ENCODE data around the gene PCDHA11.
"Not testable (repeated sequence)": the region's sequence is repeated elsewhere in the genome, so short reads cannot be mapped to it uniquely, and the experiment has no call there.

The PCDHA11 gene

GRCh38 chr5:140855772-140856674 is 12.7 kb upstream of the PCDHA11 start, which contains the start of gene PCDHA10:
PCDHA10 (plus strand) TSS chr5:140855897; CDS start chr5:140856049, 152 bp downstream.
- no peak for DNase-seq

DNA sequence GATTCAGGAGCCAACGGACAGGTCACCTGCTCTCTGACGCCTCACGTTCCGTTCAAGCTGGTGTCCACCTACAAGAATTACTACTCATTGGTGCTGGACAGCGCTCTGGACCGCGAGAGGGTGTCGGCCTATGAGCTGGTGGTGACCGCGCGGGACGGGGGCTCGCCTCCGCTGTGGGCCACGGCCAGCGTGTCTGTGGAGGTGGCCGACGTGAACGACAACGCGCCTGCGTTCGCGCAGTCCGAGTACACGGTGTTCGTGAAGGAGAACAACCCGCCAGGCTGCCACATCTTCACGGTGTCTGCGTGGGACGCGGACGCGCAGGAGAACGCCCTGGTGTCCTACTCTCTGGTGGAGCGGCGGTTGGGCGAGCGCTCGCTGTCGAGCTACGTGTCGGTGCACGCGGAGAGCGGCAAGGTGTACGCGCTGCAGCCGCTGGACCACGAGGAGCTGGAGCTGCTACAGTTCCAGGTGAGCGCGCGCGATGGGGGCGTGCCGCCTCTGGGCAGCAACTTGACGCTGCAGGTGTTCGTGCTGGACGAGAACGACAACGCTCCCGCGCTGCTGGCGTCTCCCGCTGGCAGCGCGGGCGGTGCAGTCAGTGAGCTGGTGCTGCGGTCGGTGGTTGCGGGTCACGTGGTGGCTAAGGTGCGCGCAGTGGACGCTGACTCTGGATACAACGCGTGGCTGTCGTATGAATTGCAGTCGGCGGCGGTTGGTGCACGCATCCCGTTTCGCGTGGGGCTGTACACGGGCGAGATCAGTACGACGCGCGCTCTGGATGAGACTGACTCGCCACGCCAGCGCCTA is 11.4 kb upstream of the PCDHA11 start:
- DNase-seq = no peak

DNA sequence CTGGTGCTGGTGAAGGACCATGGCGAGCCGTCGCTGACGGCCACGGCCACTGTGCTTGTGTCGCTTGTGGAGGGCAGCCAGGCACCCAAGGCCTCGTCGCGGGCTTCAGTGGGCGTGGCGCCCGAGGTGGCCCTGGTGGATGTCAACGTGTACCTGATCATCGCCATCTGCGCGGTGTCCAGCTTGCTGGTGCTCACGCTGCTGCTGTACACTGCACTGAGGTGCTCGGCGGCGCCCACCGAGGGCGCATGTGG is 10.8 kb upstream of the PCDHA11 start:
- no peak for DNase-seq

DNA sequence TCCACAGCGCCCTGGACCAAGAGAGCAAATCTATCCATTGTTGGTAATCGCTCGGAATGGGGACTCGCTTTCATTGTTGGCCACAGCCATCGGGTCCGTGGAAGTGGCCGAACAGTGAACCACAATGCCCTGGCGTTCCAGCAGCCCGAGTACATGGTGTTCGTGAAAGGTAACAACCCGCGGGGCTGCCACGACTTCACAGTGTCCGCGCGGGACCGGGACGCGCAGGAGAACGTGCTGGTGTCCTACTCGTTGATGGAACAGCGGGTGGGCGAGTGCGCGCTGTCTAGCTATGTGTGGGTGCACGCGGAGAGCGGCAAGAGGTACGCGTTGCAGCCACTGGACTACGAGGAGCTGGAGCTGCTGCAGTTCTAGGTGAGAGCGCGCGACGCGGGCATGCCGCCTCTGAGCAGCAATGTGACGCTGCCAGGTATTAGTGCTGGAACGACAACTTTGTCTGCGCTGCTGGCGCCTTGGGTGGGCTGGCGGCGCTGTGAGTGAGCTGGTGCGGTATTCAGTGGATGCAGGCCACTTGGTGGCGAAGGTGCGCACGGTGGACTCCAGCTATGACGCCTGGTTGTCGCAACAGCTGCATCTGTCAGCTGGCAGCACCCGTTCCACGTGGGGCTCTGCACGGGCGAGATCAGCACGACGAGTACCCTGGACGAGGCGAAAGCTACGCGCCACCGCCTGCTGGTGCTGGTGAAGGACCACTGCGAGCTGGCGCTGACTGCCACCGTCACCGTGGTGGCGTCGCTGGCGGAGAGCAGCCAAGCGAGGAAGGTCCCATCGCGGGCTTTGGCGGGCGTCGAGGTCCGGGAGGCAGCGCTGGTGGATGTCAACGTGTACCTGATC is 6.1 kb upstream of the PCDHA11 start:
- no peak for DNase-seq

GRCh38 chr5:140869555-140869886 is 764 bp downstream of the PCDHA11 start:
- DNase-seq = no peak

DNA sequence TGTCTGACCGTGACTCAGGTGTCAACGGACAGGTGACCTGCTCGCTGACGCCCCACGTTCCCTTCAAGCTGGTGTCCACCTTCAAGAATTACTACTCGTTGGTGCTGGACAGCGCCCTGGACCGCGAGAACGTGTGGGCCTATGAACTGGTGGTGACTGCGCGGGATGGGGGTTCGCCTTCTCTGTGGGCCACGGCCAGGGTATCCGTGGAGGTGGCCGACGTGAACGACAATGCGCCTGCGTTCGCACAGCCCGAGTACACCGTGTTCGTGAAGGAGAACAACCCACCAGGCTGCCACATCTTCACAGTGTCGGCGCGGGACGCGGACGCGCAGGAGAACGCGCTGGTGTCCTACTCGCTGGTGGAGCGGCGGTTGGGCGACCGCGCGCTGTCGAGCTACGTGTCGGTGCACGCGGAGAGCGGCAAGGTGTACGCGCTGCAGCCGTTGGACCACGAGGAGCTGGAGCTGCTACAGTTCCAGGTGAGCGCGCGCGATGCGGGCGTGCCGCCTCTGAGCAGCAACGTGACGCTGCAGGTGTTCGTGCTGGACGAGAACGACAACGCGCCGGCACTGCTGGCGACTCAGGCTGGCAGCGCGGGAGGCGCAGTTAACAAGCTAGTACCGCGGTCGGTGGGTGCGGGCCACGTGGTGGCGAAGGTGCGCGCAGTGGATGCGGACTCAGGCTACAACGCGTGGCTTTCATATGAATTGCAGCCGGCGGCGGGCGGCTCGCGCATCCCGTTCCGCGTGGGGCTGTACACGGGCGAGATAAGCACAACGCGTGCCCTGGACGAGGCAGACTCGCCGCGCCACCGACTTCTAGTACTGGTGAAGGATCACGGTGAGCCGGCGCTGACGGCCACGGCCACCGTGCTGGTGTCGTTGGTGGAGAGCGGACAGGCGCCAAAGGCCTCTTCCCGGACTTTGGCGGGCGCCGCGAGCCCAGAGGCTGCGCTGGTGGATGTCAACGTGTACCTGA is 1.8 kb downstream of the PCDHA11 start:
- no peak for DNase-seq

- DNase-seq = no peak
These were observed 6.6 kb downstream of the PCDHA11 start, which contains the start of gene PCDHA12 for GRCh38 chr5:140875085-140876065. PCDHA12 (plus strand) TSS chr5:140875308; CDS start chr5:140875473, 165 bp downstream.

DNA sequence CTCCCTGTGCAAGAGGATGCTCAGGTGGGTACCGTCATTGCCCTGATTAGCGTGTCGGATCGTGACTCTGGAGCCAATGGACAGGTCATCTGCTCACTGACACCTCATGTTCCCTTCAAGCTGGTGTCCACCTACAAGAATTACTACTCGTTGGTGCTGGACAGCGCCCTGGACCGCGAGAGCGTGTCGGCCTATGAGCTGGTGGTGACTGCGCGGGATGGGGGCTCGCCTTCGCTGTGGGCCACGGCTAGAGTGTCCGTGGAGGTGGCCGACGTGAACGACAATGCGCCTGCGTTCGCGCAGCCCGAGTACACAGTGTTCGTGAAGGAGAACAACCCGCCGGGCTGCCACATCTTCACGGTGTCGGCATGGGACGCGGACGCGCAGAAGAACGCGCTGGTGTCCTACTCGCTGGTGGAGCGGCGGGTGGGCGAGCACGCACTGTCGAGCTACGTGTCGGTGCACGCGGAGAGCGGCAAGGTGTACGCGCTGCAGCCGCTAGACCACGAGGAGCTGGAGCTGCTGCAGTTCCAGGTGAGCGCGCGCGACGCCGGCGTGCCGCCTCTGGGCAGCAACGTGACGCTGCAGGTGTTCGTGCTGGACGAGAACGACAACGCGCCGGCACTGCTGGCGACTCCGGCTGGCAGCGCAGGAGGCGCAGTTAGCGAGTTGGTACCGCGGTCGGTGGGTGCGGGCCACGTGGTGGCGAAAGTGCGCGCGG is 7.9 kb downstream of the PCDHA11 start:
- not testable (repeated sequence) for DNase-seq

DNA sequence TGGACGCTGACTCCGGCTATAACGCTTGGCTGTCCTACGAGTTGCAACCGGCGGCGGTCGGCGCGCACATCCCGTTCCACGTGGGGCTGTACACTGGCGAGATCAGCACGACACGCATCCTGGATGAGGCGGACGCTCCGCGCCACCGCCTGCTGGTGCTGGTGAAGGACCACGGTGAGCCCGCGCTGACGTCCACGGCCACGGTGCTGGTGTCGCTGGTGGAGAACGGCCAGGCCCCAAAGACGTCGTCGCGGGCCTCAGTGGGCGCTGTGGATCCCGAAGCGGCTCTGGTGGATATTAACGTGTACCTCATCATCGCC is 8.5 kb downstream of the PCDHA11 start:
- DNase-seq = no peak

- DNase-seq = no peak
These were observed 13.3 kb downstream of the PCDHA11 start, which contains the start of gene PCDHA13 for GRCh38 chr5:140881889-140882590. PCDHA13 (plus strand) TSS chr5:140882124; CDS start chr5:140882269, 145 bp downstream.

DNA sequence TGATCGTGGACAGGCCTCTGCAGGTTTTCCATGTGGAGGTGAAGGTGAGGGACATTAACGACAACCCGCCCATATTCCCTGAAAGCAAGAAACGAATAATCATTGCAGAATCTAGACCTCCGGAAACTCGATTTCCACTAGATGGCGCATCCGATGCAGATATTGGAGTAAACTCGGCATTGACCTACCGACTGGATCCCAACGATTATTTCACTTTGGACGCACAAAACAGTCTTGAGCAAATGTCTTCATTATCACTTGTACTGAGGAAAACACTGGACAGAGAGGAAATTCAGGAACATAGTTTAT is 13.8 kb downstream of the PCDHA11 start:
- no peak for DNase-seq

- DNase-seq = no peak
These were observed 14.6 kb downstream of the PCDHA11 start for GRCh38 chr5:140883373-140883772.

DNA sequence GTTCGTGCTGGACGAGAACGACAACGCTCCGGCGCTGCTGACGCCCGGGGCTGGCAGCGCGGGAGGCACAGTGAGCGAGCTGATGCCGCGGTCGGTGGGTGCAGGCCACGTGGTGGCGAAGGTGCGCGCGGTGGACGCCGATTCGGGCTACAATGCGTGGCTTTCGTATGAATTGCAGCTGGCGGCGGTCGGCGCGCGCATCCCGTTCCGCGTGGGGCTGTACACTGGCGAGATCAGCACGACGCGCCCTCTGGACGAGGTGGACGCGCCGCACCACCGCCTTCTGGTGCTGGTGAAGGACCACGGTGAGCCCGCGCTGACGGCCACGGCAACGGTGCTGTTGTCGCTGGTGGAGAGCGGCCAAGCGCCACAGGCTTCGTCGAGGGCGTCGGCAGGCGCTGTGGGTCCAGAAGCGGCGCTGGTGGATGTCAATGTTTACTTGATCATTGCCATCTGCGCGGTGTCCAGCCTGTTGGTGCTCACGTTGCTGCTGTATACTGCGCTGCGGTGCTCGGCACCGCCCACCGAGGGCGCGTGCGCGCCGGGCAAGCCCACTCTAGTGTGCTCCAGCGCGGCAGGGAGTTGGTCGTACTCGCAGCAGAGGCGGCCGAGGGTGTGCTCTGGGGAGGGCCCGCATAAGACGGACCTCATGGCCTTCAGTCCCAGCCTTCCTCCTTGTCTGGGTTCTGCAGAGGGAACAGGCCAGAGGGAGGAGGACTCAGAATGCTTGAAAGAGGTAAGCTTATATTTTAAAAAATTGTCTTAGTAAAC is 15.4 kb downstream of the PCDHA11 start:
- DNase-seq = no peak

DNA sequence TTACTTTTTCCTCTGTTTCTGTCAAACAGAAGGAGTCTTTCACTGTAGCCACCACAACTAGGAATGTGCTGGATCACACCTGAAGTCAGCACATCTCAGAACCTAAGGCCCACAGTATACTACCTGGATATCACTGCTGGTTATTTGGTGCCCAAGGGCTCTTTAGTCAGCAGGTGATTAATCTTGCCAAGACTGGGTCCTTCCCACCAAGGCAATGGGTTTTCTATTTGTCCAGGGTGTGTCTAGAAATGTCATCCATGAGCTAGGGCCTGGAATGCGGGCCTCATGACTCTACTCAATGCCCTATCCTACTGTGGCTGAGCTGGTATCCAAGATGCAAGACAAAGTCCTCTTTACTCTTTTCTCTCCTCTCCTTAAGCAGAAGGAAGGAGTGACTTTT is 47.6 kb downstream of the PCDHA11 start:
- DNase-seq = no peak
